HG02840 (cell line): ENCODE results near the gene ANO2.
"Not testable (repeated sequence)": the region's sequence is repeated elsewhere in the genome, so short reads cannot be mapped to it uniquely, and the experiment has no call there.

ENCODE experiments used
- ATAC-seq: cut with Tn5 transposase; IDR thresholded peaks from one replicate; pipeline ENCODE4 v1.9.1; 2021; ENCODE audit warnings: mild to moderate bottlenecking, moderate library complexity, moderate number of reproducible peaks; ENCODE audit not compliant: unreplicated experiment, low FRiP score

ANO2 gene

DNA sequence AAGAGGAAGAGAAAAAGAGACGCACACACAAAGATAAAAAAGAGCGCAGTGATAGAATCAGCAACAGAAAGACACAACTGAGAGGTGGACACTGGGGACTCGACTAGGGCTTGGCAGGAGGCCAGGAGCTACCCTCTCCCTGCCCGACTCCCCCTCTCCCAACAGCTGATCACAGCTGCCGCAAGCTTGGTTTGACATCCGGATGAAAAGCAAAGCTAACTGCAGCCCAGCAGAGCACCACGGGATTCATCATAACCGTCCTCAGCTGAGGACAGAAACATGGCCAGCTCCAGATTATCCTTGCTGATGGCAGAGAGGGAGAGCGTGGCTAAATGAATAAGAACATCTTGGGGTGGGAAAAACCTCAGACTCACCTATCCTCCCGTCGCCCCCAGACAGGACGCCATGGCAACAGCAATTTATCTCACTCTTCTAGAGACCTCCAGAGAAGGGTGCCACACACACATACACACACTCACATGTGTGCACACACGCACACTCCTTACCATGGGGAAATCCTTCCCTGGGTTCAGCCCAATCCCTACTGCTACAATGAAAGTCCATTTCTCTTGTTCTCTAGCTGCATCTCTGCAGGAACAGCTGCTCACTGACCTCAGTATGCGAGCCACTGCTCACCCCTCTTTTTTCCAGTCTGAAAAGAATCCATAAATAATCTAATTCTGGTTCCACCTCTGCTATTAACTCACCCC lies 377.9 kb downstream of the ANO2 start:
- ATAC-seq = no peak

DNA sequence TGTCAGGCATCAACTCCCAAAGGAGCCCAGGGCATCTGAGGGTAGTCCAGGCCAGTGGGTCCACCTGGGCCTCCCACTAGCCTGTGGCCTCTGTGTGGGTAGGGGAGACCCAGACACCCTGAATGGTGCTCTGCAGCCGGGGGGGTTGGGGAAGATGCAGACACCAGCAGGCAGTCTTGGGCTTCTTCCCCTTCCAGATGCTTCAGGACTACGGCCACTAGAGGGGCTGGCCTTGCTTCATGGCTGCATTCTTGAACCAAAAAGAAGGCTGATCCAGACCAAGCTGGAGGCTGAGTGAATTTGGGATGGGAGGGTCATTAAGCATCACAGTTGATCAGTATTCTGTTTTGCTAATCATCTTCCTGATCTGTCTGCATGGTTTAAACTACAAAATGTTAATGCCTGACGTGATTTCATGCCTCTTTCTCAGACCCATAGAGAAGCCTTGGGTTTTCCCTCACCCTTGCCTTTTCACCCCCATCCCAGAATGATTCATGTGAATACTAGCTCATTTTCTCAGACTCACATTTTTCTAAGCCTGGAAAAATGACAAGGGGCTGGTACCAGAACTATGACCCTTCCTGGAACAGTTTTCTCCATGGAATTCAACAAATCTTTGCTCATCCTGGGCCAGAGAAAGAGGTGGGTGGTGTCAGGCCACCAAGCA lies 379.0 kb downstream of the ANO2 start:
- ATAC-seq = no peak

DNA sequence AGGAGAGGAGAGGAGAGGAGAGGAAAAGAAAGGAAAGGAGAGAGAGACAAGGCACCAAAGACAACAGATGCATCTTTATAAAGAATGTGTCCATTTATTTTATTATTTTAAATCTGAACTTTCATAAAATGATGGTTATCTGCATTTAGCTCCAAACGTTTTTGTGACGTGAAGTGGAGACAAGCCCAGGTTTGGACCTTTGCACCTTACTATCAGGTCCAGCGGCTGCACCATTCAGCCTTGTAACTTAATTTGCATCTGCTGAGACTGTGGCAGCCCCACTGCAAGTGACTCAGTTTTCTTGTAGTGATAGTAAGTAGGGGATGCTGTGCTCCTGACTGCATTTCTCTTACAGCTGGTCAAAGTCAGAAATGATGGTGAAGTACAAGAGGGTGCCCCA lies 382.5 kb downstream of the ANO2 start:
- no peak for ATAC-seq

DNA sequence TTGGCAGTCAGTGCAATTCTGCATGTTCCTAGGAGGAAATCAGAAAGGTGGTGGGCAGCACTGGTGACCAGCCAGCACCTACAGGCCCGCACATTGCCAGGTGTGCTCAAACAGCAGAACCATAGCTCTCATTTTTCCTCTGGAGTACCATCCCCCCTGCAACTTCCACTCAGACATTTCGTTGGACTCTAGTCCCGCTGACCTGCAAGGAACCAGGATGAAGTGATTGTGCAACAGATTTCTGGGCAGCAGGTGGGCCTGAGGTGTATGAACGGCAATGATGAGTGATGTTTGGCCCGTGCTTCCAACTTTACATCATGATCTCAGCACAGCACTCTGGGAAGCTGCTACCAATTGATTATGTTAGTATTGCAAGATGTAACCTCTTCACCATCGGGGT lies 383.2 kb downstream of the ANO2 start:
- ATAC-seq = no peak

DNA sequence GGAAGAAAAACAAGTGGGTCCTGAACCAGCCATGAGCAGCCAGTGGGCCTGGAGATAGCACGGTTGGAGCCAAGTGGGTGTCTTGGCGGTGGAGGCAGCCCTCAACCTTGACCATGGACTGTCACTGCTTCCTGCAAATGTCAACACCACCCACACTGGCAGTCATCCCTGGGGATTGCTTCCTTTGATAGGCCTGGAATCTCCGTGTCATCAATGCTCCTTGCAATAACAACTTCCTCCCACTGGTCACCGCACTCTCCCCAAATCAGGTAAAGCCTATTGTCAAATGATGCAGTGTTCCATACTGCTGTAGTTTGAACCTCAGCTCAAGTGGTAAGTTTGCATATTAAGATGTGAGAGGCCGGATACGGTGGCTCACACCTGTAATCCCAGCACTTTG lies 384.0 kb downstream of the ANO2 start:
- ATAC-seq = no peak

DNA sequence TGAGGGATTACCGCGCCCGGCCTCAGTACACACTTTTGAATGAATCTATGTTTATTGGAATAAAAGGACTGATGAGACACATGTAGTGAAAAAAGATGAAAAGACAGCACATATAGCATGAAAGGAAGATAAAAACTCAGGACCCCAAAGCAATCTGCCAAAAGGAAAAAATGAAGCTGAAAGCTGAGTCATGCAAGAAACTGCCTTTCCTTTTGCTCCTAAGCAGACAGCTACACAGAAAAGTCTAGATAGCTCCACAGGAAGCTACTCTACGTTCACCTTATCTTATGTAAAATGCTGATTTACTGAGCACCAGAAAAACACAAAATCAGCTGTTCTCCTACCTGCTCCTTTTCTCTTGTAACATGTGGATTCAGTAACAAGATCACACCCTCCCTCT lies 384.8 kb downstream of the ANO2 start:
- no peak for ATAC-seq

DNA sequence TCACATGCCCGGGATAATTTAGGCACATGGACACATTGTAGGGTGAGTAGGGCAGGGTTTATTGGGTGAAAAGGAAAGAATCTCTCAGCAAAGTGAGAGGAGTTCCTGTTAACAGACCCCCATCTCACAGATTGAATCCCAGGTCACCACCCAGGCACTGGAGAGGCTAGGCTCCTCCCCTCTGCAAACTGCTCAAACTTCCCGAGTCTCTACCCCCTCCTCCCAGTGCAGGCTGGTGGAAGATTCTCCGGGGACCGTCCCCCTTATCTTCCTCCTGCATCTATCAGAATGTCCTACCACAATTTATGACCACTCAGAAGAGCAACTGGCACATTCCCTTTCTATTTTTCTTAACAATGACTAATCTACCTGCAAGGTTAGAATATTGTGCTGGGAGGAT lies 387.2 kb downstream of the ANO2 start:
- no peak for ATAC-seq

DNA sequence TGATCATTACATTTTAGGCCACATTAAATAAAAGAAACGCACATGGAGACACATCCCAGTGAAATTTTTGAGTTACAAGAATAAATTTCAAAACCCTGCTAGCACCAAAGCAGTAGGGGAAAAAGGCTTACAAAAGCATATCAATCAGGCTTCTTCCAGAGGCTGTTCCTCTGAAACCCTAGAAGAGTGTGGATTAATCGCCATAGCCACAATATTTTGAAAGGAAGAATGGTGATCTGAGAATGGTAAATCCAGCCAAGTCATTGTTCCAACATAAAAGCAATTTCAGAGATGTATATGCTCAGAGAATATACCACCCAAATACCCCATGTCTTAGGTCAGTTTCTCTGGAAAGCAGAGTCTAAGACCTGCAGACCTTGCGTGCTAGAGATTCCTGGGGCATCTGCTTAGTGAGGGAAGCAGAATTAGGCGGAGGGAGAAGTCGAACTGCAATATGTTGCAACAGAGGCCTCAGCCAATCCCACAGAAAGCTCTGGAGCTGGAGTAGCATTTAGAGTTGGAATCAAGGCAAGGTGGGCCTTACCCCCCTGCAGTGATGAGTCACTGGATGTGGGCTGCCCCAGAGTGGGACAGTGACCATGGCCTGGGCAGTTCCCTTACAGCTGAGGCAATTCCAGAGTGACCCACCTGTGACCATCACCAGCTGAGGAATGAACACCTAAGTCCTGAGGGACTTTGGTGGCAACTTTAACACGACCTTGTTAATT lies 387.9 kb downstream of the ANO2 start:
- ATAC-seq = no peak

DNA sequence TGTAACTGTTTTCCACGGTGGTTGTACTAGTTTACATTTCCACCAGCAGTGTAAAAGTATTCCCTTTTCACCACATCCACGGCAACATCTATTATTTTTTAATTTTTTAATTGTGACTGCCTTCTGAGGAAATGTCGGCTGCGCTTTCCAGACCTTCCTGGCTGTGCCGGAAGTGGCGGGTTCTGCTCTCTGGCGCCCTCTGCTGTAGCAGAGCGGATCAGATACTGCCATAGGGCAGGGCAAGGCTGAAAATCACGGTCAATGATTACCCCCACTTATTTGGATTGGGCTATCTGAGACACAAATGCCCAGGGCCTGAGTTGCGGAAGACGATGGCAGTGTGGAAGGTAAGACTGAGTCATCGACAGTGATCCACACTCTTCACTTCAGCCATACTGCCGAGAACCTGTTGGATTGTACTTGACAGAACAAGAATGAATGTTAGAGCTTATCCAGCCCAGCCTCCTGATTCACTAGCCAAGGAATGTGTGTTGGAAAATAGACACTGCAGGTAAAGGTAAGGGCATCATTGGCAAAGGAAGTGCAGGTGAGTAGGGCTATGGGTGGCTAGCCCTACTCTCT lies 388.9 kb downstream of the ANO2 start:
- ATAC-seq = no peak

DNA sequence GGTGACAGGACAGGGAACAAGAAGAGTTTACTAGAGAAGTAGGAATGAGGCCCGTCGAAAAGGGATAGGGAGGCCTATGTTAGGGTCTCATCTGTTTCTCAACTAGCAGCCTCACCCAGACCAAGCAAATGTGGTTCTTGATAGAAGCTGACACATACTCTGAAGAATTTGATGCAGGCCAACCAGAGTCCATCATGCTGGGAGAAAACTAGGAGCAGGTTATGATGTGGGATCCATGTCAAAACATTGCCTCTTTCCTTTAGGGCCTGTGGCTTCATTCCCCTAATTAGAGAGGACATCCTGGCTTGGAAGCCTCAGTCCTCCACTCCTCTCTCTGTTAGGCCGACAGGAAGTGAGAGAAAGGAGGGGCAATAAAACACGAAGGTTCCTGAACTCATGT lies 390.3 kb downstream of the ANO2 start:
- ATAC-seq = no peak

DNA sequence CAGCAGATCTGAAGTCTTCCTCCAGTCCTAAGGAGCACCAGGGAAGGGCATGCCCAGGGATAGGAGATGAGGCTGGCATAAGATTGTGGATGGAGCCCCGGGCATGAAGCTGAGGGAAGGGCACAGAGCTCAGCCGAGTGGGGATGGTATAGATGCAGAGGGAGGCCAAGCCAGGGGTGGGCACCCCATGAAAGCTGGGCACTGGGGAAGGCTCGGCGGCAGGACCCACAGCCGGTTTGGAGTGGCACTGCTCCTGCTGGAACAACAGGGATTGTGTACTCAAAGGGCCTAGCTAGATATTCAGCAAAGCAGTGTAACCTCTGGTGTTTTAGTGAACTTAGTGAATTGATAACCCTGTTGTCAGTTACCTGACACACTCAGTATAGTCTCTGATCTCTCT lies 396.0 kb downstream of the ANO2 start:
- no peak for ATAC-seq

DNA sequence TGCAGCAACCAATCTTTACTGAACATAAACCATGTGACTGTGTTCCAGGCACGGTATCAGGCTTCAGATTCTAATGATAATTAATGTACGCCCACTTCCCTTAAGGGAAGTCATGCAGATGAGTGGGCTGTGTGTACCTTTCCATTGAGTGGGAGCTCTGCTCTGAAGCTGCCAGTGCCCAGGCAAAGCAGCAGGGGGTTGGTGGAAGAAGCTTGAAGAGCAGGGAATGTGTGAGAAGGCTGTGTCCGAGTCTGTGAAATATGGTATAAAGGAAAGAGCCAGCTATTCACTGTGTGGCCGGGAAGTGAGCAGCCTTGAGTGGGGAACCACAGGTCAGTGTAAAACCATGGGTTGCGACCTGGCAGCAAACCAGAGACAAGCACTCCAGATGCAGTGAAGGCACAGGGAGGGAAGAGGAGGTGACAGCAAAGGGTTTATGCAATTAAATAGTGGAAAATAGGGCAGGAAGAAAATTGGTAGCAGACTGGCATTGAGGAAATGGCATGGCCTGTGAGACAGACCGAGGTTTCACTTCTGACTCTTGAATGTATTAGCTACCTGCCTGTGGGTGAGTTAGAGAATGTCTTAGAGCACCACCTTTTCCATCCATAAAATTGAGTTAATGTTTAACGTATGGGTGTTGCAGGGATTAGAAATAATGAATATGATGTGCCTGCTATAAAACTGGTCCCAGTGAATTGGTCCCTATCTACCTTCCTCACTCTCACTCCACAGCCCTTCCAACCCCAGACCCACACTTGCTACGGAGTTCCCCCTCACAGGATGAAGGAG lies 396.7 kb downstream of the ANO2 start:
- ATAC-seq = no peak

DNA sequence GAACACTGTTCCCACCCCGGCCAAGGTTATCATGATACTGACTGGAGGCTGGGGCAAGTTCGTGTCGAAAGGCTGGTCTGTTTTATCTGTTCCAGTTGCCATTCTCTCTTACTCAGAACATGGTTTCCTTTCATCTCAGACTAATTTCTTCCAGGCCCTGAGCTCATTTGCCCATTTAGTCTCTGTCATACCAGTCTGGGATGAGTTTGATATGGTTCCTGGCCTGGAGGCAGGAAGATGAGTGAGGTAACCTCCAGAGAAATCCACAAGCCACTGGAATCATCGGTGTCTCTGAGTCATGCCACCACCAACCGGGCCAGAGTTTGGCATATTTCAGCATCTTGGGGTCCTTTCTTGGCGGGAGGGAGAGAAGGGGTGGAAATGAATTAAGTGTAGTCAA lies 398.4 kb downstream of the ANO2 start:
- no peak for ATAC-seq

DNA sequence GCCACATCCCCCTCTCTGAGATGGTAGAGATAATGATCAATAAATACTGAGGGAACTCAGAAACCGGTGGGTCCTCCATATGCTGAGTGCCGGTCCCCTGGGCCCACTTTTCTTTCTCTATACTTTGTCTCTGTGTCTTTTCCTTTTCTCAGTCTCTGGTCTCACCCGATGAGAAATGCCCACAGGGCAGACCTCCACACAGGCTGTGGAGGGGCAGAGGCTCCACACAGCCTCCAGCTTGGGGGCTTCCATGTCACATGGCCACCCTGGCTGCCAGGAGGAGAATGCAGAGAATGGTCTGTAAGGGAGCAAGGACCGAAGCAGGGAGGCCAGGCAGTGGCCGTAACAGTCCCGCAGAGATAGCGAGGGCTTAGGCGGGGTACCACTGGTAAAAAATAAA lies 407.3 kb downstream of the ANO2 start:
- ATAC-seq = no peak

DNA sequence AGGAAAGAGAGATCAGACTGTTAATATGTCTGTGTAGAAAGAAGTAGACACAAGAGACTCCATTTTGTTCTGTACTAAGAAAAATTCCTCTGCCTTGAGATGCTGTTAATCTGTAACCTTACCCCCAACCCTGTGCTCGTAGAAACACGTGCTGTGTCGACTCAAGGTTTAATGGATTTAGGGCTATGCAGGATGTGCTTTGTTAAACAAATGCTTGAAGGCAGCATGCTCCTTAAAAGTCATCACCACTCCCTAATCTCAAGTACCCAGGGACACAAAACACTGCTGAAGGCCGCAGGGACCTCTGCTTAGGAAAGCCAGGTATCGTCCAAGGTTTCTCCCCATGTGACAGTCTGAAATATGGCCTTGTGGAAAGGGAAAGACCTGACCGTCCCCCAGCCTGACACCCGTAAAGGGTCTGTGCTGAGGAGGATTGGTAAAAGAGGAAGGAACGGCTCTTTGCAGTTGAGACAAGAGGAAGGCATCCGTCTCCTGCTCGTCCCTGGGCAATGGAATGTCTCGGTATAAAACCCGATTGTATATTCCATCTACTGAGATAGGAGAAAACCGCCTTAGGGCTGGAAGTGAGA lies 407.9 kb downstream of the ANO2 start:
- ATAC-seq = not testable (repeated sequence)

DNA sequence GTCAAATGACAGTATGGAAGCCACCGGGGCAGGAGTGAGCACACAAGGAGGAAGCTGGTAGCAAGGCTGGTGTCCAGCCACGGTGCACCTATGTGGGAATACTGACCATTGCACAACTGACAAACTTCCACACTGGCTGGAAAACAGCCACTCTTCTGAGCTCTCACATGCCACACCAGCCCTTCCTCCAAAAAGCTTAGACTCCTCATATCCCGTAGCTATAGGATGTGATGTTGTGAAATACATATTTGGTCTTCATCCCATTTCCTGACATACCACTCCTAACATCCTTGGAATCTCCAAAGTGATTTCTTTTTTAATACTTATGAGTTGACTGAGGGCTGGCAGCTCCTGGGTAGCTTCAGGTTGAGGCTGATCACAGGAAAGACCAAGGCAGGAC lies 409.5 kb downstream of the ANO2 start:
- no peak for ATAC-seq

DNA sequence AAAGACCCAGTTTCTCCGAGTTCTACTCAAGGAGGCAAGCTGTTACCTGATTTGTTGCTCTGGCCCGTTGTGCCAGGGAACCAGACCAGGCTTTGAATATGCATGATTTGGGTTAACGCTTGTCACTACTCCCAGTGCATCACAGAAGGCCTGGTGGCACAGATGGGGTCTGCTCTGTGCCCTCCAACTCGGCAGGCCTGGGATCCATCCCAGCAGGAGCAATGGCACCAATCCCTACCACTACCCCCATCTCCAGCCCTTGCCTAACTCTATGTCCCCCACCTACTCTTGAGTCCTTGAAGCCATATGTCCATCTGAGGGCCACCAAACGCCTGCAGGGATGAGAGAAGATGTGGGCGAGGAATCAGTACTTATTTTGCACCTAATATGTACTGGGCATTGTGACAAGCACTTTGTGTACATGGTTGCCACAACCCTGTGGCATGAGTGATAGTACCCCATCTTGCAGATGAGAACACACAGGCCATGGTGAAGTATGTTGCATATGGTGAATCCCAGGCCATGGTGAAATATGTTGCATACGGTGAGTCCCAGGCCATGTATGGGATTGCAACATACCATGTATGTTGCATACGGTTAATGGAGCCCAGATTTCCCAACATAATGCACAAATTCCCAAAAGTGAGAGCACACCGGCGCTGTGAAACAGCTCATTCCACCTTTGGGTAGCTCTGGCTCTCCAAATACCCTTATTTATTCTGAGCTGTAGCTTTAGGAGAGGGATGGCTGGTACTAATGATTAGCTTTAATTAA lies 410.4 kb downstream of the ANO2 start:
- no peak for ATAC-seq

DNA sequence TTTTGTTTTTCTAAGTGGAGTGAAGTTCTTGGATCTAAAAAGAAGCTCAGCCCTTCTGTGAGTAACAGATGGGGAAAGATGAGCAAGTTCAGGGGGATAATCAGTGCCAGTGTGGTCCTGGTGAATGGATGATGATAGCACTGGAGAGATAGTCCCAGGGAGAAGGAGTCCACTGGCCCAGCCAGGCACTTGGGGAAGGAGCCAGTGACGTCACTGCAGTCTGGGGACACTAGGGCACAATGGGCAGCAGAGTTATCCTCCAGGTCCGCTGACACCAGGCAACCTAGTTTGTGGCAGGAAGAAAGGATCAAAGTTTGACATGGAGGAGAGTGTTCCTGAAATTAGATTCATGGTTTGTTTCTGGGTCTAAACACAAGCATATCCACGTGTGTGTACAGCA lies 411.7 kb downstream of the ANO2 start:
- no peak for ATAC-seq

DNA sequence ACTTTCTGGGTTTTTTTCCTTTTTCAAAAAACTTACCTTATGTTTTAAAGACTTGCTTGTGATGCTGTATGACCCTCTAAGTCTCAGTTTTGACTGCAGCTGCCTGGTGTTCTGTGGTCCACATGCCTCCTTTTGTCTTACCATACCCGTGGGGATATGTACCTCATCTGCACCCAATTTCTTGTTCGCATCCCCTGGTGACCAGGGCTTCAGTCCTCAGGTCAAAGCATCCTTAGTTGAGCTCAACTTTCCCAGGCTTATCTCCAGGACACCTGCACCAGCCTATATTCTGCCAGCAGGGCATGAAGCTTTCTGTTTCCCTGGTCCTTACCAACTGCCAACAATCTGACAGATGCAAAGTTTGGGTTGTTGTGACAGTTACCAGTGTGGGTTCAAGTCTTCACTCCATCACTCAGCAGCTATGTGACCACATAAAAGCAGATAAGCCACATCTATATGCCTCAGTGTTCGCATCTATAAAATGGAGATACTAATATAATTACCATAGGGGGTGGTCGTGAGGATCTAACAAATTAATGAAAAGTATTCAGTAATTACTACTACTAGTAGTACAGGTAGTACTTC lies 419.2 kb downstream of the ANO2 start:
- no peak for ATAC-seq
